H1 (cell line): ENCODE results near the gene RIPK4. TPM values are rescaled to one million over a fixed set of nuclear protein-coding genes. Genes with fewer than 3 reads are reported as not detected.

Experiments
- CTCF ChIA-PET: fragments of 300-600 bp; sonication (Branson Sonifier 250); formaldehyde crosslinking; loops from one replicate; lab custom pipeline; 2021; ENCODE audit not compliant: partially characterized antibody; lab: Charles Lee
- POLR2A ChIA-PET: fragments of 300-600 bp; sonication (Branson Sonifier 250); formaldehyde crosslinking; loops from one replicate; lab custom pipeline; 2021; ENCODE audit warnings: inconsistent platforms; ENCODE audit not compliant: partially characterized antibody; lab: Charles Lee
- DNase-seq, 2 experiments: peaks; one replicate each; pipeline versions ENCODE4 v3.0.0 to v3.0.0-alpha.2; 2010 to 2022; ENCODE audit warnings: low spot score in 2 of 2, low read depth in 1 of 2, mixed read lengths in 1 of 2
- FAIRE-seq: peaks from 2 replicates; lab custom pipeline; 2011; peaks lifted over from hg19 to GRCh38; lab: Jason Lieb, UNC
- H2AFZ ChIP-seq: 2 replicates; pipeline ENCODE4 v1.8.1; 2012; ENCODE audit warnings: low read length, inconsistent platforms
- H2AK5ac ChIP-seq: 2 replicates; pipeline ENCODE4 v1.6.1; 2013; ENCODE audit warnings: low read depth, low read length
- H2BK120ac ChIP-seq: replicated peaks from 2 replicates; pipeline ENCODE3; 2013; ENCODE audit warnings: low read depth, low read length, inconsistent platforms
- H2BK12ac ChIP-seq: 2 replicates; pipeline ENCODE4 v1.6.1; 2013; ENCODE audit warnings: low read depth, low read length
- H2BK15ac ChIP-seq: 2 replicates; pipeline ENCODE4 v1.6.1; 2013; ENCODE audit warnings: low read length
- H2BK20ac ChIP-seq: 2 replicates; pipeline ENCODE4 v1.6.1; 2013; ENCODE audit warnings: low read length
- H2BK5ac ChIP-seq: 2 replicates; pipeline ENCODE4 v1.6.1; 2013; ENCODE audit warnings: low read depth, low read length
- H3K14ac ChIP-seq: 2 replicates; pipeline ENCODE4 v1.6.1; 2013; ENCODE audit warnings: inconsistent platforms; ENCODE audit not compliant: insufficient read length
- H3K18ac ChIP-seq: 2 replicates; pipeline ENCODE4 v1.6.1; 2013; ENCODE audit warnings: low read length; ENCODE audit errors: extremely low read depth
- H3K23ac ChIP-seq: 2 replicates; pipeline ENCODE4 v1.6.1; 2013; ENCODE audit warnings: inconsistent platforms; ENCODE audit not compliant: insufficient read length
- H3K23me2 ChIP-seq: 2 replicates; pipeline ENCODE4 v1.6.1; 2013; ENCODE audit warnings: low read depth, low read length
- H3K27ac ChIP-seq: 2 replicates; pipeline ENCODE4 v1.6.1; 2011; ENCODE audit warnings: low read depth, low read length, inconsistent platforms
- H3K27me3 ChIP-seq, 4 experiments: replicated peaks in 1 of 4; 1 replicate in 1 of 4; 2 replicates in 3 of 4; pipeline versions ENCODE4 v1.6.1 to v1.8.1; 2011 to 2013; ENCODE audit warnings: low read length in 3 of 4, mild to moderate bottlenecking in 3 of 4, inconsistent platforms in 2 of 4, mixed read lengths in 2 of 4, moderate library complexity in 1 of 4; ENCODE audit not compliant: control insufficient read depth in 3 of 4, insufficient read depth in 3 of 4; ENCODE audit errors: extremely low read depth in 1 of 4
- H3K36me3 ChIP-seq, 4 experiments: 2 replicates each; pipeline versions ENCODE4 v1.6.1 to v1.8.1; 2011 to 2013; ENCODE audit warnings: mild to moderate bottlenecking in 4 of 4, low read length in 3 of 4, moderate library complexity in 2 of 4, control low read depth in 1 of 4, inconsistent platforms in 1 of 4; ENCODE audit not compliant: insufficient read depth in 4 of 4, control insufficient read depth in 2 of 4
- H3K4ac ChIP-seq: replicated peaks from 2 replicates; pipeline ENCODE3; 2013; ENCODE audit warnings: low read length, low read depth, mixed read lengths, inconsistent platforms; ENCODE audit not compliant: insufficient read length
- H3K4me1 ChIP-seq, 4 experiments: replicated peaks in 1 of 4; 1 replicate in 1 of 4; 2 replicates in 3 of 4; pipeline versions ENCODE4 v1.6.1 to v1.8.1; 2011 to 2013; ENCODE audit warnings: low read length in 3 of 4, inconsistent platforms in 2 of 4, mixed read lengths in 1 of 4; ENCODE audit not compliant: insufficient read depth in 4 of 4, control insufficient read depth in 3 of 4
- H3K4me2 ChIP-seq, 2 experiments: 2 replicates each; pipeline versions ENCODE4 v1.6.1 to v1.8.1; 2011 to 2013; ENCODE audit warnings: low read depth in 2 of 2, low read length in 2 of 2, control low read depth in 1 of 2, inconsistent platforms in 1 of 2, mild to moderate bottlenecking in 1 of 2; ENCODE audit not compliant: insufficient read depth in 1 of 2
- H3K4me3 ChIP-seq, 4 experiments: fragments of 200-600, 300-600 bp in 1 of 4; sonication (generic), shearing (Covaris generic), sonication (Bioruptor Twin) in 1 of 4; 2 replicates each; pipeline versions ENCODE4 v1.5.1 to v1.8.1; 2011 to 2016; ENCODE audit warnings: low read length in 4 of 4, low read depth in 3 of 4, control low read depth in 2 of 4, inconsistent platforms in 2 of 4, mild to moderate bottlenecking in 2 of 4, mixed read lengths in 1 of 4, moderate library complexity in 1 of 4; ENCODE audit not compliant: insufficient read depth in 2 of 4; ENCODE audit errors: extremely low read depth in 1 of 4
- H3K56ac ChIP-seq: replicated peaks from 2 replicates; pipeline ENCODE3; 2013; ENCODE audit warnings: low read depth, mild to moderate bottlenecking, mixed read lengths, low read length, inconsistent platforms; ENCODE audit not compliant: insufficient read length
- H3K79me1 ChIP-seq: 2 replicates; pipeline ENCODE4 v1.6.1; 2013; ENCODE audit warnings: low read depth, low read length, control low read depth
- H3K79me2 ChIP-seq, 2 experiments: 2 replicates each; pipeline versions ENCODE4 v1.6.1 to v1.8.1; 2012 to 2013; ENCODE audit warnings: low read length in 2 of 2, mild to moderate bottlenecking in 2 of 2, inconsistent platforms in 1 of 2; ENCODE audit not compliant: insufficient read depth in 2 of 2, control insufficient read depth in 1 of 2
- H3K9ac ChIP-seq, 4 experiments: replicated peaks in 1 of 4; 1 replicate in 1 of 4; 2 replicates in 3 of 4; pipeline versions ENCODE4 v1.6.1 to v1.8.1; 2011 to 2013; ENCODE audit warnings: low read depth in 3 of 4, low read length in 3 of 4, control low read depth in 2 of 4, mild to moderate bottlenecking in 2 of 4, moderate library complexity in 2 of 4, inconsistent platforms in 1 of 4; ENCODE audit errors: extremely low read depth in 1 of 4
- H3K9me3 ChIP-seq, 2 experiments: 2 replicates each; pipeline versions ENCODE4 v1.6.1 to v1.8.1; 2012 to 2013; ENCODE audit warnings: mild to moderate bottlenecking in 2 of 2, moderate library complexity in 2 of 2, control low read depth in 1 of 2, inconsistent platforms in 1 of 2, low read depth in 1 of 2, low read length in 1 of 2, mixed read lengths in 1 of 2; ENCODE audit not compliant: insufficient read depth in 2 of 2
- H4K20me1 ChIP-seq, 2 experiments: replicated peaks in 1 of 2; 2 replicates each; pipeline versions ENCODE3 to v1.8.1; 2011 to 2013; ENCODE audit warnings: inconsistent platforms in 2 of 2, low read length in 2 of 2, mild to moderate bottlenecking in 1 of 2; ENCODE audit not compliant: insufficient read depth in 2 of 2, control insufficient read depth in 1 of 2
- H4K5ac ChIP-seq: 2 replicates; pipeline ENCODE4 v1.6.1; 2013; ENCODE audit warnings: low read length, low read depth, mixed read lengths, inconsistent platforms; ENCODE audit not compliant: insufficient read length
- H4K8ac ChIP-seq: 2 replicates; pipeline ENCODE4 v1.8.0; 2013; ENCODE audit warnings: mild to moderate bottlenecking, moderate library complexity, low read length, inconsistent platforms; ENCODE audit not compliant: insufficient read depth; ENCODE audit errors: extremely low read depth
- H4K91ac ChIP-seq: replicated peaks from 2 replicates; pipeline ENCODE3; 2013; ENCODE audit warnings: low read length, mixed read lengths, inconsistent platforms; ENCODE audit not compliant: insufficient read length
- FOSL1 ChIP-seq: IDR thresholded peaks from 2 replicates; pipeline ENCODE4 v1.6.1; 2011; ENCODE audit warnings: mild to moderate bottlenecking, low read depth, low read length, moderate library complexity; ENCODE audit not compliant: insufficient read depth
- RAD21 ChIP-seq, 2 experiments: IDR thresholded peaks in 1 of 2; conservative IDR thresholded peaks in 1 of 2; 2 replicates each; pipeline ENCODE4 v1.6.1; 2011; ENCODE audit warnings: low read depth in 2 of 2, low read length in 2 of 2, improper control_type of control experiment in 1 of 2, inconsistent platforms in 1 of 2, mild to moderate bottlenecking in 1 of 2, moderate library complexity in 1 of 2
- WGBS, 2 experiments: shearing (Covaris generic) in 1 of 2; methylation state at CpG; one replicate each; pipeline versions ENCODE4 v1.1.6 to v1.1.7; 2013 to 2015; ENCODE audit warnings: low lambda C conversion rate in 2 of 2, mixed read lengths in 2 of 2, inconsistent platforms in 1 of 2, low coverage in 1 of 2, missing lambda C conversion rate in 1 of 2; ENCODE audit not compliant: insufficient replicate concordance in 2 of 2, insufficient coverage in 1 of 2, insufficient read length in 1 of 2; ENCODE audit errors: extremely low coverage in 1 of 2, missing lambda C conversion rate in 1 of 2; 5-methylcytosine and 5-hydroxymethylcytosine counted together
- polyA plus RNA-seq, 7 experiments: library from polyadenylated mRNA; depleted of rRNA in 3 of 7; stranded (reverse) in 5 of 7; unstranded in 2 of 7; fragments of >200 nt in 5 of 7; fragments of 200-250 nt in 2 of 7; gene quantifications; 1 replicate in 5 of 7; 2 replicates in 1 of 7; 4 replicates in 1 of 7; pipeline versions ENCODE4 v1.2.1 to v1.2.3, GENCODE V29; 2011 to 2013; ENCODE audit warnings: missing spikeins in 2 of 7, mixed read lengths in 2 of 7
- total RNA-seq: library from RNA; stranded (reverse); fragmentation: NEBNext Ultra II Directional; extraction: Animal tissue kit (Norgen Biotek cat#: 25700); gene quantifications from 2 replicates; pipeline ENCODE4 v1.2.1, GENCODE V29; 2021

RIPK4 gene
- total and polyA plus RNA-seq, 2 of the 8 experiments (the other 6 are each of a cell fraction or from before 2014, with no cell fraction given) = 2.7 to 5.6 TPM

DNA sequence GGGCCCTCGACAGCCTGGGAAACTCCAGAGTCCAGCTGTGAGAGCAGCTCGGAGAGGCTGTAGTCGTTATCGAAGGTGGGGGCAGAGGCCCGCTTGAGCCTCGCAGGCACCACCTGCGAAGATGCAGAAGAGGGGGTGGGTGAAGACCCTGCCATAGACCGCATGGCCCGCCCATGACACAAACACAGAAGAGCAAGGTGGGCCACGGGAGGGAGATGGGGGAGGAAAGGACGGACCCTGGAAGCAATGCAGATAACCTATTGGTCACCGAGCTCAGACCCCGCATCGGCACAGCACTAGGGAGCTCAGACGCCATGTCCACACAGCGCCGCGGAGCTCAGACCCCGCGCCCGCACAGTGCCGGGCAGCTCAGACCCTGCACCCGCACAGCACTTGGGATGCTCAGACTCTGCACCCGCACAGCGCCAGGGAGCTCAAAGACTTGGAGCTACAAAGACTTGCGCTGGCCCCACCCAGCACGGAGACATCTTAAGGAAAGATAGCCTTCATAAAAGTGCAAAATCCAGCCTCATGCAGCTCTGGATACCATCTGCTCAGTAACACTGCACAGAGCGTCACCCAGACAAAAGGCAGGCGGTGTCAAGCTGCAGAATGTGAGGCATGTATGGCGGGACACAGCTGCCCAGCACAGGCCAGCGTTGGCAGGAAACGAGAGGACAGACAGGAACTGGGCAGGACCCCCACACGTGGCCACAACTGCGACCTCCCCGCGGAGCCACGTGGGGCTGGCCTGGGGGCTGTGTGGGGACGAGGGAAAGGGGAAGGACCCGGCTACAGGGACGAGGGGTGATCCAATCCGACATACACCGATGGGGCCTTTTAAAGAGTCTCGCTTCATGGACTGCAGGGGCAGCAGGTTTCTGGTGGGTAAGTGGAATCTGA is 22.6 kb downstream of the RIPK4 start:
- 91% methylated on average over 40 of the region's 43 CpGs; no CpG with 5 or more reads in 1 of the 2 experiments for WGBS, 2 experiments
- no peak for FAIRE-seq
- Histone ChIP-seq H3K56ac (no peak overlapping the region), H3K79me1 (no peaks in the 10 kb centered on the region; the same call in 1 of the 2 replicates), H3K4me2 (no peak overlapping the region), H4K91ac (no peak overlapping the region), H3K4me1 (peaks cover 0 to 5% (median under 1%) of the 10 kb centered on the region in 4 experiments; a peak in 2 of 7 replicates), H3K79me2 (no peaks in the 10 kb centered on the region), H2AK5ac (no peak overlapping the region), H3K4ac (no peak overlapping the region), H3K23me2 (no peaks in the 10 kb centered on the region), H2BK20ac (no peak overlapping the region), H3K27me3 (no peaks in the 10 kb centered on the region), H2BK12ac (no peak overlapping the region), H3K23ac (no peak overlapping the region), H3K9ac (no peak overlapping the region), H4K20me1 (peaks cover 0 to 6% of the 10 kb centered on the region in 2 experiments), H3K18ac (no peak overlapping the region), H3K14ac (no peak overlapping the region), H3K9me3 (no peaks in the 10 kb centered on the region), H4K8ac (no peak overlapping the region), H3K27ac (no peak overlapping the region), H3K4me3 (no peak overlapping the region), H2BK5ac (no peak overlapping the region; the same call in 1 of the 2 replicates), H3K36me3 (peaks cover 6 to 24% (median 12%) of the 10 kb centered on the region in 4 experiments; a peak in 6 of 8 replicates), H2BK15ac (no peak overlapping the region), H4K5ac (no peak overlapping the region), H2BK120ac (no peak overlapping the region), H2AFZ (no peak overlapping the region)
- ChIA-PET CTCF (interaction anchor here (0.6 to 13.4 kb wide), 18 partner anchors 10 to 900 kb away, joined by 3 to 118 read pairs (median 4); no protein-coding TSS in a partner anchor), POLR2A (interaction anchor here (0.6 to 1.6 kb wide), 2 partner anchors 30 to 50 kb away, joined by 3 read pairs; no protein-coding TSS in a partner anchor)
- TF ChIP-seq RAD21 (IDR thresholded peaks at IDR 0.05 in 1 of 2, conservative IDR thresholded peaks at IDR 0.05 in 1 of 2; ENCODE audit: low read depth in 2 of 2, low read length in 2 of 2) (no peak), FOSL1 (no peak)
- DNase-seq = no peak
